Kidney (tissue), 14 donors: ENCODE results near the gene BCAS2. TPM values are rescaled to one million over a fixed set of nuclear protein-coding genes. Genes with fewer than 3 reads are reported as not detected.

Experiments used
- DNase-seq, 5 donors: peaks; one replicate each; pipeline ENCODE4 v3.0.0-alpha.2; 2013 to 2020
- FAIRE-seq: peaks from 2 replicates; lab custom pipeline; 2012; peaks lifted over from hg19 to GRCh38; lab: Jason Lieb, UNC
- H3K27ac ChIP-seq, 2 donors: one replicate each; pipeline ENCODE4 v1.7.0; 2013; ENCODE audit warnings: low read depth in 2 of 2, low read length in 2 of 2, inconsistent platforms in 1 of 2
- H3K27me3 ChIP-seq: one replicate; pipeline ENCODE4 v1.7.1; 2013; ENCODE audit warnings: low read length, inconsistent platforms; ENCODE audit not compliant: control insufficient read depth, insufficient read depth
- H3K36me3 ChIP-seq, 3 donors: one replicate each; pipeline versions ENCODE4 v1.7.0 to v1.7.1; 2013; ENCODE audit warnings: low read length in 3 of 3, control low read depth in 1 of 3, inconsistent platforms in 1 of 3; ENCODE audit not compliant: insufficient read depth in 3 of 3, control insufficient read depth in 2 of 3
- H3K4me1 ChIP-seq, 3 donors: one replicate each; pipeline versions ENCODE4 v1.7.0 to v1.7.1; 2013; ENCODE audit warnings: low read length in 3 of 3, inconsistent platforms in 1 of 3, low read depth in 1 of 3; ENCODE audit not compliant: control insufficient read depth in 2 of 3, insufficient read depth in 2 of 3
- H3K4me3 ChIP-seq, 3 donors: one replicate each; pipeline versions ENCODE4 v1.7.0 to v1.8.1; 2013; ENCODE audit warnings: low read length in 3 of 3, control low read depth in 1 of 3, inconsistent platforms in 1 of 3
- H3K9ac ChIP-seq, 3 donors: one replicate each; pipeline versions ENCODE4 v1.7.0 to v1.7.1; 2013; ENCODE audit warnings: low read length in 3 of 3, control low read depth in 1 of 3, inconsistent platforms in 1 of 3
- H3K9me3 ChIP-seq, 3 donors: one replicate each; pipeline versions ENCODE4 v1.7.0 to v1.7.1; 2013; ENCODE audit warnings: low read length in 3 of 3, control low read depth in 1 of 3, inconsistent platforms in 1 of 3; ENCODE audit not compliant: control insufficient read depth in 2 of 3, insufficient read depth in 1 of 3
- CTCF ChIP-seq: IDR thresholded peaks from 3 replicates; pipeline ENCODE4 v1.5.1; 2012; ENCODE audit warnings: mild to moderate bottlenecking, moderate library complexity, borderline replicate concordance; ENCODE audit not compliant: insufficient read depth; ENCODE audit errors: extremely low read depth
- intact Hi-C: fragments of 100-400 bp; cut with DNase I; formaldehyde crosslinking; loops from one replicate; pipeline ENCODE4 v1.11.1; 2022
- polyA plus RNA-seq: library from polyadenylated mRNA; stranded (reverse); fragments of 350-450 nt; fragmentation: Illumina TruSeq; extraction: RNeasy Lipid Tissue Mini Kit (QIAGEN cat#74804); gene quantifications from one replicate; pipeline ENCODE4 v1.2.3, GENCODE V29; 2014; ENCODE audit warnings: low read depth, low replicate concordance; ENCODE audit not compliant: insufficient read depth
- total RNA-seq: library from RNA; stranded (reverse); fragmentation: NEBNext Ultra II Directional; extraction: Animal tissue kit (Norgen Biotek cat#: 25700); gene quantifications from one replicate; pipeline ENCODE4 v1.2.1, GENCODE V29; 2021
- donor health status: control.
- donor health status: control.
- donor health status: control.
- donor health status: control.
- donor health status: control.
- donor health status: DM: yes; HTN: yes; CAD: no.
- donor health status: Normal renal cell carcinoma (clear cell type).

Gene BCAS2
- total and polyA plus RNA-seq, 2 donors from 2014 or later, result 37.2 to 51.4 TPM

GRCh38 chr1:114587203-114587991 lies 6.0 kb upstream of the BCAS2 start:
- peaks cover 0 to 2% (median 1%) of the 10 kb centered on the region in 3 donors for H3K4me1 ChIP-seq
- no peak overlapping the region for H3K27ac ChIP-seq
- no peak overlapping the region for H3K4me3 ChIP-seq
- H3K9ac ChIP-seq, result no peak overlapping the region
- H3K27me3 ChIP-seq, result no peaks in the 10 kb centered on the region
- no peaks in the 10 kb centered on the region for H3K36me3 ChIP-seq
- no peak for TF ChIP-seq CTCF
- no peaks in the 10 kb centered on the region for H3K9me3 ChIP-seq
- intact Hi-C loops, result no loop called here
- no peak for FAIRE-seq
- no peak for DNase-seq

- Histone ChIP-seq H3K4me3 (no peak overlapping the region), H3K9me3 (no peaks in the 10 kb centered on the region), H3K36me3 (no peaks in the 10 kb centered on the region), H3K9ac (no peak overlapping the region), H3K27ac (no peak overlapping the region), H3K4me1 (peaks cover 0 to 7% (median 6%) of the 10 kb centered on the region in 3 donors), H3K27me3 (no peaks in the 10 kb centered on the region)
- no peak for DNase-seq
- intact Hi-C loops, result no loop called here
- no peak for FAIRE-seq
- TF ChIP-seq CTCF, result no peak
Observed at GRCh38 chr1:114586513-114587047, 5.2 kb upstream of the BCAS2 start.

GRCh38 chr1:114585231-114585630 lies 3.8 kb upstream of the BCAS2 start:
- no peaks in the 10 kb centered on the region for H3K9me3 ChIP-seq
- H3K36me3 ChIP-seq, result peaks cover 0 to under 1% (median 0%) of the 10 kb centered on the region in 3 donors
- peaks cover 3 to 7% (median 6%) of the 10 kb centered on the region in 3 donors for H3K4me1 ChIP-seq
- DNase-seq, result peak in 2 of 5 donors; percentile 4 to 10
- no peak overlapping the region for H3K9ac ChIP-seq
- intact Hi-C loops, result no loop called here
- H3K4me3 ChIP-seq, result no peak overlapping the region
- no peak for FAIRE-seq
- no peak overlapping the region for H3K27ac ChIP-seq
- no peak for TF ChIP-seq CTCF
- no peaks in the 10 kb centered on the region for H3K27me3 ChIP-seq
